Measurements from ENCODE around the gene CUEDC2.

The CUEDC2 gene

GRCh38 chr10:102453502-102453901 lies 21.1 kb upstream of the CUEDC2 start:
- DNase-seq = no peak

GRCh38 chr10:102452672-102453340 lies 20.4 kb upstream of the CUEDC2 start:
- peak; percentile 91 for DNase-seq

GRCh38 chr10:102451105-102451969 lies 19.0 kb upstream of the CUEDC2 start, which contains the start of gene C10orf95:
C10orf95 (minus strand) TSS chr10:102451543; CDS start chr10:102451093, 450 bp downstream.
- DNase-seq = peak; percentile 13

GRCh38 chr10:102450374-102451104 lies 18.2 kb upstream of the CUEDC2 start:
- DNase-seq = peak; percentile 95

GRCh38 chr10:102450124-102450373 lies 17.7 kb upstream of the CUEDC2 start:
- DNase-seq = no peak

- DNase-seq = peak; percentile 92
These were observed 17.1 kb upstream of the CUEDC2 start for GRCh38 chr10:102449321-102450123.

- DNase-seq = no peak
These were observed 12.5 kb upstream of the CUEDC2 start for GRCh38 chr10:102444851-102445250.

- no peak for DNase-seq
These were observed 6.0 kb upstream of the CUEDC2 start for GRCh38 chr10:102438374-102438773.

GRCh38 chr10:102437515-102437914 lies 5.1 kb upstream of the CUEDC2 start:
- no peak for DNase-seq

- DNase-seq = no peak
These were observed 3.9 kb upstream of the CUEDC2 start for GRCh38 chr10:102436312-102436711.

- peak; percentile 82 for DNase-seq
These were observed 3.3 kb upstream of the CUEDC2 start for GRCh38 chr10:102435529-102436233.

- DNase-seq = no peak
These were observed 2.7 kb upstream of the CUEDC2 start for GRCh38 chr10:102435133-102435497.

GRCh38 chr10:102434394-102435132 lies 2.2 kb upstream of the CUEDC2 start:
- DNase-seq = no peak

- DNase-seq = no peak
These were observed 1.3 kb upstream of the CUEDC2 start for GRCh38 chr10:102433619-102434046.

GRCh38 chr10:102431452-102432124 lies 786 bp downstream of the CUEDC2 start:
- no peak for DNase-seq

GRCh38 chr10:102429468-102429867 lies 2.9 kb downstream of the CUEDC2 start:
- no peak for DNase-seq

GRCh38 chr10:102426803-102427287 lies 5.5 kb downstream of the CUEDC2 start:
- DNase-seq = no peak

- DNase-seq = no peak
These were observed 6.9 kb downstream of the CUEDC2 start for GRCh38 chr10:102425444-102425843.

- DNase-seq = no peak
These were observed 7.5 kb downstream of the CUEDC2 start for GRCh38 chr10:102424916-102425315.

GRCh38 chr10:102424145-102424544 lies 8.2 kb downstream of the CUEDC2 start:
- no peak for DNase-seq

Data from activated CD4-positive, alpha-beta T cell treated with anti-CD3 and anti-CD28 coated beads, Interleukin-10, Interleukin-2, amounts not matched to agents 100 ng/mL and 50 ng/mL, durations not matched to agents 16 hours and 8 hours (primary cell).